Kidney (tissue), 14 donors: ENCODE measurements around the gene MAN2A2. TPM values are rescaled to one million over a fixed set of nuclear protein-coding genes. Genes with fewer than 3 reads are reported as not detected.

Experiments used
- DNase-seq, 5 donors: peaks; one replicate each; pipeline ENCODE4 v3.0.0-alpha.2; 2013 to 2020
- FAIRE-seq: peaks from 2 replicates; lab custom pipeline; 2012; peaks lifted over from hg19 to GRCh38; lab: Jason Lieb, UNC
- H3K27ac ChIP-seq, 2 donors: one replicate each; pipeline ENCODE4 v1.7.0; 2013; ENCODE audit warnings: low read depth in 2 of 2, low read length in 2 of 2, inconsistent platforms in 1 of 2
- H3K27me3 ChIP-seq: one replicate; pipeline ENCODE4 v1.7.1; 2013; ENCODE audit warnings: low read length, inconsistent platforms; ENCODE audit not compliant: control insufficient read depth, insufficient read depth
- H3K36me3 ChIP-seq, 3 donors: one replicate each; pipeline versions ENCODE4 v1.7.0 to v1.7.1; 2013; ENCODE audit warnings: low read length in 3 of 3, control low read depth in 1 of 3, inconsistent platforms in 1 of 3; ENCODE audit not compliant: insufficient read depth in 3 of 3, control insufficient read depth in 2 of 3
- H3K4me1 ChIP-seq, 3 donors: one replicate each; pipeline versions ENCODE4 v1.7.0 to v1.7.1; 2013; ENCODE audit warnings: low read length in 3 of 3, inconsistent platforms in 1 of 3, low read depth in 1 of 3; ENCODE audit not compliant: control insufficient read depth in 2 of 3, insufficient read depth in 2 of 3
- H3K4me3 ChIP-seq, 3 donors: one replicate each; pipeline versions ENCODE4 v1.7.0 to v1.8.1; 2013; ENCODE audit warnings: low read length in 3 of 3, control low read depth in 1 of 3, inconsistent platforms in 1 of 3
- H3K9ac ChIP-seq, 3 donors: one replicate each; pipeline versions ENCODE4 v1.7.0 to v1.7.1; 2013; ENCODE audit warnings: low read length in 3 of 3, control low read depth in 1 of 3, inconsistent platforms in 1 of 3
- H3K9me3 ChIP-seq, 3 donors: one replicate each; pipeline versions ENCODE4 v1.7.0 to v1.7.1; 2013; ENCODE audit warnings: low read length in 3 of 3, control low read depth in 1 of 3, inconsistent platforms in 1 of 3; ENCODE audit not compliant: control insufficient read depth in 2 of 3, insufficient read depth in 1 of 3
- intact Hi-C: fragments of 100-400 bp; cut with DNase I; formaldehyde crosslinking; loops from one replicate; pipeline ENCODE4 v1.11.1; 2022
- polyA plus RNA-seq: library from polyadenylated mRNA; stranded (reverse); fragments of 350-450 nt; fragmentation: Illumina TruSeq; extraction: RNeasy Lipid Tissue Mini Kit (QIAGEN cat#74804); gene quantifications from one replicate; pipeline ENCODE4 v1.2.3, GENCODE V29; 2014; ENCODE audit warnings: low read depth, low replicate concordance; ENCODE audit not compliant: insufficient read depth
- total RNA-seq: library from RNA; stranded (reverse); fragmentation: NEBNext Ultra II Directional; extraction: Animal tissue kit (Norgen Biotek cat#: 25700); gene quantifications from one replicate; pipeline ENCODE4 v1.2.1, GENCODE V29; 2021
- TF ChIP-seq, protein P1 (sequence below): IDR thresholded peaks from 3 replicates; pipeline ENCODE4 v1.5.1; 2012; ENCODE audit warnings: mild to moderate bottlenecking, moderate library complexity, borderline replicate concordance; ENCODE audit not compliant: insufficient read depth; ENCODE audit errors: extremely low read depth
- donor health status: control.
- donor health status: control.
- donor health status: control.
- donor health status: control.
- donor health status: control.
- donor health status: DM: yes; HTN: yes; CAD: no.
- donor health status: Normal renal cell carcinoma (clear cell type).

MAN2A2 gene
- total and polyA plus RNA-seq, 2 donors from 2014 or later: 11.4 to 56.3 TPM

DNA sequence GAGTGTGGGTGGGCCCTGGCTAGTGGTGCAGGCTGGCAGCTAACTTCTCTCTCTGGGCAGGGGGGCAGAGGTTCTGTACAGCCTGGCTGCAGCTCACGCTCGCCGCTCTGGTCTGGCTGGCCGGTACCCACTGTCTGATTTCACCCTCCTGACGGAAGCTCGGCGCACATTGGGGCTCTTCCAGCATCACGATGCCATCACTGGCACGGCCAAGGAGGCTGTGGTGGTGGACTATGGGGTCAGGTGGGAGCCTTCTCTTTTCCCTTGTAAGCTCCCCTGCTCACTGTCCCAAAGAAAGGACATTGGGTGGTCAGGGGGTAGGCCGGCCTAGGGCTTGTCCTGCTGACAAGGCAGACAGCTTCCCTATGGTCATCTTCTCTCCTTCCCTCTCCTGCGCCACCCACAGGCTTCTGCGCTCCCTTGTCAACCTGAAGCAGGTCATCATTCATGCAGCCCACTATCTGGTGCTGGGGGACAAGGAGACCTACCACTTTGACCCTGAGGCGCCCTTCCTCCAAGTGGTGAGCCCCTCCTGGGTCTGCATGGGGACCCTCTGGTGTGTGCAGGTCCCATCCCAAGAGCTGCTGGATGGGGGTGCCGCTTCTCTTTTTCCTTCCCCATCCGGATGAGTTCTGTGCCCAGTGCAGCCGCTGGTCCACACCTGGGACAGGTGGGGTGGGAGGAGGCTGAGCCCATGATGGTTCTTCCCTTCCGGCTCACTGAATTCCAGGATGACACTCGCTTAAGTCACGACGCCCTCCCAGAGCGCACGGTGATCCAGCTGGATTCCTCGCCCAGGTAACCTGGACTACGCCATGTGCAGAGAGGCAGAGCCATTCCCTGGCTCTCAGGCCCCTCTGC lies 7.6 kb downstream of the MAN2A2 start:
- no peaks in the 10 kb centered on the region for H3K27me3 ChIP-seq
- no peak overlapping the region for H3K27ac ChIP-seq
- H3K4me3 ChIP-seq: no peak overlapping the region
- TF ChIP-seq, protein P1, sequence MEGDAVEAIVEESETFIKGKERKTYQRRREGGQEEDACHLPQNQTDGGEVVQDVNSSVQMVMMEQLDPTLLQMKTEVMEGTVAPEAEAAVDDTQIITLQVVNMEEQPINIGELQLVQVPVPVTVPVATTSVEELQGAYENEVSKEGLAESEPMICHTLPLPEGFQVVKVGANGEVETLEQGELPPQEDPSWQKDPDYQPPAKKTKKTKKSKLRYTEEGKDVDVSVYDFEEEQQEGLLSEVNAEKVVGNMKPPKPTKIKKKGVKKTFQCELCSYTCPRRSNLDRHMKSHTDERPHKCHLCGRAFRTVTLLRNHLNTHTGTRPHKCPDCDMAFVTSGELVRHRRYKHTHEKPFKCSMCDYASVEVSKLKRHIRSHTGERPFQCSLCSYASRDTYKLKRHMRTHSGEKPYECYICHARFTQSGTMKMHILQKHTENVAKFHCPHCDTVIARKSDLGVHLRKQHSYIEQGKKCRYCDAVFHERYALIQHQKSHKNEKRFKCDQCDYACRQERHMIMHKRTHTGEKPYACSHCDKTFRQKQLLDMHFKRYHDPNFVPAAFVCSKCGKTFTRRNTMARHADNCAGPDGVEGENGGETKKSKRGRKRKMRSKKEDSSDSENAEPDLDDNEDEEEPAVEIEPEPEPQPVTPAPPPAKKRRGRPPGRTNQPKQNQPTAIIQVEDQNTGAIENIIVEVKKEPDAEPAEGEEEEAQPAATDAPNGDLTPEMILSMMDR: no peak
- H3K4me1 ChIP-seq: no peaks in the 10 kb centered on the region
- no peaks in the 10 kb centered on the region for H3K9me3 ChIP-seq
- intact Hi-C loops: no loop called here
- peak in 1 of 5 donors; percentile 53 for DNase-seq
- no peak overlapping the region for H3K9ac ChIP-seq
- no peak for FAIRE-seq
- peaks cover 0 to 76% (median 63%) of the 10 kb centered on the region in 3 donors for H3K36me3 ChIP-seq

GRCh38 chr15:90911302-90911623 lies 8.2 kb downstream of the MAN2A2 start:
- no peak overlapping the region for H3K4me3 ChIP-seq
- H3K9me3 ChIP-seq: no peaks in the 10 kb centered on the region
- intact Hi-C loops: no loop called here
- DNase-seq (peak in 1 of 5 donors; percentile 60), FAIRE-seq (no peak)
- H3K27me3 ChIP-seq: no peaks in the 10 kb centered on the region
- H3K36me3 ChIP-seq: peaks cover 0 to 72% (median 58%) of the 10 kb centered on the region in 3 donors
- no peak overlapping the region for H3K27ac ChIP-seq
- no peak overlapping the region for H3K9ac ChIP-seq
- no peaks in the 10 kb centered on the region for H3K4me1 ChIP-seq
- TF ChIP-seq, protein P1: no peak

DNA sequence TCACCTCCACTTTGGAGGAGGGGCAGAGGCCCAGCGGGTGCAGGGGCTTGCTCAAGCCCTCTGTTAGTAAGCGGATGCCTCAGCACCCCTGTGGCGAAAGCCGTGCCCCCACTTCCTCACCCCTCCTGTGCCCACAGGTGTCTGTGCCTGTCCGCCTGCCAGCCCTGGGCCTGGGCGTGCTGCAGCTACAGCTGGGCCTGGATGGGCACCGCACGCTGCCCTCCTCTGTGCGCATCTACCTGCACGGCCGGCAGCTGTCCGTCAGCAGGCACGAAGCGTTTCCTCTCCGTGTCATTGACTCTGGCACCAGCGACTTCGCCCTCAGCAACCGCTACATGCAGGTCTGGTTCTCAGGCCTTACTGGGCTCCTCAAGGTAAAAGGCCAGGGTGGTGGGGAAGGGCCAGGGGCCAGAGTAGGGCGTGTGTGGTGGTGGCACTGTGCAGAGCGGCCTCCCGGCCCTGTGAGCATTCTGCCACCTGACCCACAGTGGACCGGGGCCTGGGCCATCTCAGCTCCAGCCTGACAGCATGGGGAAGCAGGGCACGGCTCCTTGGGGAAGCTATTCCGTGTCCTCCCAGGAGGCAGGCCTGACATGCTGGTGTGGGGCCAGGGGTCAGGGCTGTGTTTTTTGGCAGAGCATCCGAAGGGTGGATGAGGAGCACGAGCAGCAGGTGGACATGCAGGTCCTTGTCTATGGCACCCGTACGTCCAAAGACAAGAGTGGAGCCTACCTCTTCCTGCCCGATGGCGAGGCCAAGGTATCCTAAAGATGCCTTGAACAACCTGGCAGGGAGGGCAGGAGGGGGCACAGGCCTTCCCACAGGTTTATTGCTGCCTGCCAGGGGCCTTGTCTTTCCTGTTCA lies 9.0 kb downstream of the MAN2A2 start:
- no peak for FAIRE-seq
- Histone ChIP-seq H3K4me3 (no peak overlapping the region), H3K9me3 (no peaks in the 10 kb centered on the region), H3K36me3 (peaks cover 2 to 70% (median 53%) of the 10 kb centered on the region in 3 donors), H3K9ac (no peak overlapping the region), H3K27me3 (no peaks in the 10 kb centered on the region), H3K27ac (no peak overlapping the region), H3K4me1 (no peaks in the 10 kb centered on the region)
- TF ChIP-seq, protein P1: no peak
- peak in 1 of 5 donors; percentile 64 for DNase-seq
- intact Hi-C loops: no loop called here
